Stimulated activated CD8-positive, alpha-beta memory T cell treated with anti-CD3 and anti-CD28 coated beads, Interleukin-4, amount 100 ng/mL, for 24 hours (primary cell): ENCODE results near the gene ACTRT2.

Experiments
- DNase-seq: peaks from one replicate; pipeline ENCODE4 v3.0.0-alpha.2; 2020; ENCODE audit warnings: low read depth

Gene ACTRT2

GRCh38 chr1:2983706-2984398 is 37.4 kb upstream of the ACTRT2 start:
- no peak for DNase-seq

GRCh38 chr1:2984399-2985061 is 36.7 kb upstream of the ACTRT2 start:
- no peak for DNase-seq

DNA sequence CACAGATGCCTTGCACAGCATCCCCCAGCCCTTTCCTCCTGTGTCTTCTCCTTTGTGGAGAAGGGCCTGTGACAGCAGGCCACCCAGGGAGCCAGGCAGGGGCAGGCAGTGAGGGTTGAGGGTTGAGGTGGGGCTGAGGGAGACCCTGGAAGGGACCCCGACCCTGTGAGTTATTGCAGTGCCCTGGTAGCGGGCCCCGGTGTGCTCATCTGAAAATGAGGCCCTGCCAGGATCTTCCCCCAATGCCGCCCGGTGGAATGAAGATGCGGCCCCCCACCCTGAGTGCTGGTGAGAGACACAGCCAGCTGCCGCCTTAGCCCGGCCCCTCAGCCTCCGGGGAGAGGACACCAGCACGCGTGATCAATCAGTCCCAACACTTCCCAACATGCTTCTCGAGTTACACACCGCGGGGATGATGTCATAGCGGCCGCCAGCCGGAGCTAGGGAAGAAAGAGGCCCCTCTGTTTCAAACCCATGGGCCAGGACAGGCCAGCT is 36.2 kb upstream of the ACTRT2 start:
- no peak for DNase-seq

GRCh38 chr1:2985694-2986548 is 35.3 kb upstream of the ACTRT2 start:
- DNase-seq: no peak

DNA sequence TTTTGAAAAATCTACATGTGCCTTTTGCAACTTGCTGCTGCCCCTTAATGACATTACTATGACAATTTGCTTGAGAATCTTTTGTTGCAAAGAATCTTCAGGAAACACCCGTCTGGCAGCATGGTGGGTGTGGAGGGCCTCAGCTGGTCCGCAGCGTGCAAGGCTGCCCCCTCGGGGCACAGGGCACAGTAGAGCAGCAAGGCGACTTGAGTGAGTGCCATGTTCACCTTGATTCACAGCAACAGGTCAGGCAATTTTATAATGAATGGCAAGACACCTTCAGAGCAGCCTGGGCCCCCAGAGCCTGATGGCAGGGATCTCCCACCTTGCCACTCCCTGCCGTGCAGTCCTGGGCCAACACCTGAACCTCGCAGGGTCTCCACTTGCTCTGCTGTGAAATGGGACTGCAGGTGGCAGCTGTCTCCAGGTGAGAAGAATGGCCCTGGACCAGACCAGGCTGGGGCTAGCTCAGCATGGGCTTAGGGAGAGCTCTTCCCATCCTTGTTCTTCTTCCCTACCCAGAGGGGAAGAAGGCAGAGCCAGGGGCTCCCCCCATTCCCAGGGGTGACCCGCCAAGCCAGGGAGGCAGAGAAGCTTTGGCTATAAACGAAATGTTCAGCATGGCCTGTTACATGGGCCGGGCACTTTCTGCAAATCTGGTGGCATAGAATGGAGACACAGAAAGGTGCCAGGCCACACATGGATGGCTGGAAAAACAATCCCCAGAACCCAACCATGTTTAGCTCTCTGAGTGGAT is 34.5 kb upstream of the ACTRT2 start:
- no peak for DNase-seq

- no peak for DNase-seq
These were observed 33.5 kb upstream of the ACTRT2 start for GRCh38 chr1:2987773-2988172.

- no peak for DNase-seq
These were observed 33.0 kb upstream of the ACTRT2 start for GRCh38 chr1:2988256-2988655.

GRCh38 chr1:2989185-2989584 is 32.1 kb upstream of the ACTRT2 start:
- no peak for DNase-seq

GRCh38 chr1:2989976-2990375 is 31.3 kb upstream of the ACTRT2 start:
- no peak for DNase-seq

DNA sequence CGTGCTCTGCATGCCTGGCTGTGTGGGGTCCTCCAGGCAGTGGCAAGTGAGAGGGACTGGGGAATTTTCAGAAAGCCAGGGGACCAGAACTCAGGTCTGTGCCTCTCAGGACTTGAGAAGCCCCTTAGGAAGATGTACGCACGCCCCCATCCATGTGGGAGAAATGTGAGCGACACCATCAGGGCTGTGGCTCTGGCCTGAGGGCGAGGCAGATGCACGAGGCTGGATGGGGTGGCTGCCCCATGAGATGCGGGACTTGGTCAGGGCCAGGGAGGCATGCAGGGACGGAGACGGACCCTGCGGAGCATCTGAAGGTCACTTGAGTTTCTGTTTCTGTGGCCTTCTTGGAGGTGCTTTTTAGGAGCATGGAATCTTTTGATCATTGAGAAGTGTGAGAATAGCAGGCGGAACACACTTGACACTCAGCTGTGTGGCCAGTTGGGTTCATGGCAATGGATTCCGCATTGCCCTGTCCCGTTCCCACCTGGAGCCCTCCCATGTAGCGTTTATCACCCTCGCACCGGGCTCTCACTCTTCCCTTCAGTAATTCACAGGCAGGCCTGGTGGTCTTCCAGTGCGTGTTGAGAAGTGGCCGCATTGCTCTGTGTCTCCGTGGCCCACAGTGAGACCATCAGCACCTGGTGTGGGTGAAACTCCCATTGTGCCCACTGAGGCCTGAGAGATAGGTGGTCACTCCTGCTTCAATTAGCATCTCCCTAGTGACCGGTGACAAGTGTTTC is 30.7 kb upstream of the ACTRT2 start:
- DNase-seq: no peak

- DNase-seq: no peak
These were observed 29.3 kb upstream of the ACTRT2 start for GRCh38 chr1:2991753-2992495.

- DNase-seq: no peak
These were observed 22.7 kb upstream of the ACTRT2 start for GRCh38 chr1:2998503-2999100.

- DNase-seq: no peak
These were observed 22.1 kb upstream of the ACTRT2 start for GRCh38 chr1:2999138-2999537.

- DNase-seq: no peak
These were observed 21.7 kb upstream of the ACTRT2 start for GRCh38 chr1:2999571-2999970.

GRCh38 chr1:3000214-3000613 is 21.1 kb upstream of the ACTRT2 start:
- DNase-seq: no peak

DNA sequence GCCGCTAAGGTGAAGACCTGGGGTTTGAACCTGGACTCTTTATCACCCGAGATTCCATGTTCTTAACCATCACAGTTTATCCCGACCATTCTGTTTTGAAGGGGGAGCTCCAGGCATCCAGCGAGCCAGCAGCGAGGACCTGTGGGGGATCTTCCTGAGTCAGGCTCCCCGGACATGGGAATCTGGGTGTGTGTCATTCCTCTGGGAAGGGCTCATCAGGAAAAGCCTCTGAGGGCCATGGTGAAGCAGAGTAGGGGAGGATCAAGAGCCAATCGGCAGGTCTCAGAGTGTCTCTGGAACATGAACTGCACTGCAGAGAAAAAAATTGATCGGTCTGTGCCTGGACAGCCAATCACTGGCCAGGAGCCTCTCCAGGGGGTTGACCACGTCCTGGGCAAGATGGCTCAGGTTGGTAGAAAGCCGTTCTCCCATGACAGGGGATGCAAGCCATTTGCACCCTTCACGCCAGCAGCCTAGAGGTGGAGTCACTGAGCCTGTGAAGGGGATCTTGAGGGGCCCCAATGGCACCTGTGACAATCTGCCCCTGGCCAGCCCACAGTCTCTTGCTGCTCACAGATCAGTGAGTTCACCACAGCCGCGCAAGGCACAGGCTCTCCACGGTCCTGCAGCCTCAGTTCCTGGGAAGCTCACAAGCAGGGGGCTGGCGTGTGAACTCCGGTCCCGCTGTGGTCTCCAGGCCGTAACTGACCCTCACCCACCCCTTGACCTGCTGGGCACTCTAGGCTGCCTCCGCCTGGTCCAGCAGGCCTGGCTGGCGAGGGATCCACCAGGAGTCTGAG is 20.4 kb upstream of the ACTRT2 start:
- no peak for DNase-seq

DNA sequence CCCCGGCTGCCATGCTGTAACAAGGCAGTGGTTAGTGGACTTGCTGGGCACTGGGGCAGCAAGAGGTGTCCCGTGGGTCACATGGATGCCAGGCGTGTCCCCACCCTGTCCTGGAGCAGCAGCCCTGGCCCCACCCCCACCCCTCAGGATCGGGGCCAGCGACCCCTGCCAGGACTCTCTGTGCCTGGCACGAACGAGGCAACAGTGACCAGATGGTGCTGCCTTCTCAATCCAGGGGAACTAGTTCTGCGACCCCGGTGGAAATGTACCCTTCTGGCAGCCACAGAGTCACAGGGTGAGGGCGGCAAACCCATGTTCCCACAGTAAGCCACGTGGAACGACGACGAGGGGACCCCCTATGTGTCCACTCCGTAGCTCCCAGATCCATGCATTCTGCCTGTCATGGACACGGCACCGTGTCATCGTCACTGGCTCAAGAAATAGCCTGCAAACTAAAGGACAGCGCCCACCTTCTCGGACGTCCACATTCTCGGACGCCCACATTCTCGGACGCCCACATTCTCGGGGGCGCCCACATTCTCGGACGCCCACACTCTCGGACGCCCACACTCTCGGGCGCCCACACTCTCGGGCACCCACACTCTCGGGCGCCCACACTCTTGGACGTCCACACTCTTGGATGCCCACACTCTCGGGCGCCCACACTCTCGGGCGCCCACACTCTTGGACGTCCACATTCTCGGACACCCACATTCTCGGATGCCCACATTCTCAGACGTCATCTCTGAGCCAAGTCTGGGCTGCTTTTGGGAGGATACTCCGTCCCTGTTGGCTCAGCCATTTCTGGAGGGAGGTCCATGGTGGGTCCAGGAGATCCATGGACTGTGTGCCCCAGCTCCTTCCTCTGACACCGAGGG is 19.6 kb upstream of the ACTRT2 start:
- DNase-seq: no peak

- no peak for DNase-seq
These were observed 18.8 kb upstream of the ACTRT2 start for GRCh38 chr1:3002349-3003038.
